Upper lobe of left lung (tissue), 6 donors: ENCODE measurements around the gene PRKCQ. TPM values are rescaled to one million over a fixed set of nuclear protein-coding genes. Genes with fewer than 3 reads are reported as not detected.

Experiments used
- ATAC-seq, 2 donors: fragments of 200-7000 bp; cut with Tn5 transposase; one replicate each; pipeline ENCODE4 v1.9.1; 2022; ENCODE audit warnings: mild to moderate bottlenecking in 2 of 2, moderate library complexity in 2 of 2; ENCODE audit not compliant: low FRiP score in 2 of 2
- DNase-seq, 2 donors: peaks; one replicate each; pipeline ENCODE4 v3.0.0-alpha.2; 2019 to 2020
- H3K27ac ChIP-seq, 4 donors: fragments of 200-600 bp; sonication (generic); one replicate each; pipeline ENCODE4 v1.5.1; 2016 to 2019
- H3K27me3 ChIP-seq, 4 donors: fragments of 200-600 bp; sonication (generic); one replicate each; pipeline ENCODE4 v1.5.1; 2017 to 2019
- H3K36me3 ChIP-seq, 4 donors: fragments of 200-600 bp; sonication (generic); one replicate each; pipeline ENCODE4 v1.5.1; 2016 to 2019
- H3K4me1 ChIP-seq, 4 donors: fragments of 200-600 bp; sonication (generic); one replicate each; pipeline ENCODE4 v1.5.1; 2018 to 2019
- H3K4me3 ChIP-seq, 4 donors: fragments of 200-600 bp; sonication (generic); one replicate each; pipeline ENCODE4 v1.5.1; 2017 to 2019; ENCODE audit warnings: mild to moderate bottlenecking in 2 of 4, moderate library complexity in 1 of 4
- H3K9me3 ChIP-seq, 4 donors: fragments of 200-600 bp; sonication (generic); one replicate each; pipeline ENCODE4 v1.5.1; 2018 to 2019
- EP300 ChIP-seq, 4 donors: sonication (generic); formaldehyde crosslinking; IDR thresholded peaks; one replicate each; pipeline ENCODE4 v1.5.1; 2017; ENCODE audit warnings: antibody characterized with exemption in 4 of 4, control low read depth in 2 of 4
- POLR2A ChIP-seq, 4 donors: fragments of 450-650 bp; IDR thresholded peaks; one replicate each; pipeline ENCODE4 v1.5.1; 2016 to 2017; ENCODE audit warnings: antibody characterized with exemption in 4 of 4, mild to moderate bottlenecking in 2 of 4
- POLR2AphosphoS5 ChIP-seq, 2 donors: sonication (generic); formaldehyde crosslinking; IDR thresholded peaks; one replicate each; pipeline ENCODE4 v1.5.1; 2017; ENCODE audit warnings: antibody characterized with exemption in 2 of 2
- WGBS, 2 donors: methylation state at CpG; one replicate each; pipeline ENCODE4 v1.1.5; 2017 to 2018; 5-methylcytosine and 5-hydroxymethylcytosine counted together
- total RNA-seq, 6 donors: library from RNA; depleted of rRNA in 4 of 6; stranded (reverse); fragments of >200 nt in 4 of 6; gene quantifications; one replicate each; pipeline versions ENCODE4 v1.1.0 to v1.2.1, GENCODE V29; 2016 to 2021
- TF ChIP-seq, protein P1 (sequence below), 6 experiments: fragments of 450-650 bp in 4 of 6; fragments of 200-600 bp in 2 of 6; sonication (generic) in 2 of 6; IDR thresholded peaks; one replicate each; pipeline ENCODE4 v1.5.1; 2016 to 2019; ENCODE audit warnings: antibody characterized with exemption in 6 of 6
- donor health status: DM: no; HTN: no; CAD: no; lungs with moderate emphysema.
- donor health status: DM: no; HTN: yes; CAD: no; lungs with severe emphysema.

The PRKCQ gene
- total RNA-seq, 6 donors from 2014 or later, result 6.5 to 16.8 (median 11.2) TPM

DNA sequence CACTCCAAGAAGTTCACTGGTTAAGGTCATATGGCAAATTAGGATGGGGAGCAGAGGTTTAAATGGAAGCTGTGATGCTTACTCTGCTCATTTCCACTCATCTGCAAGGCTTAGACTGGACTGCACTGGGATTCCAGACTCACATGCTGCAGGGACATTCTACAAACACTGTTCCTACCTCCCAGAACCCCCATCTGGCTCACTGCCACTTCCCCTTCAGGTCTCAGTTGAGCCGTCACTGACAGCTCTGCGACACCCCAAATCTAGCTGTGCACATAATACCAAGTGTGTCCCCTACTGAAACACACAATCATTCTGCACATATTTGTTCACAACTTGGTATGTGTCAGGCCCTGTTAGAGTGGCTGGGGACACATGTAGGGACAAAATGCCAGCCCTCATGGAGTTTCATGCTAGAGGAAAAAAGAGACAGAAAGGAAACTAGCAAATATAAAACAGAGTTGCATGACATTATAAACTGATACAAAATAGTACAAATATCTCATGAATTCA is 5.4 kb downstream of the PRKCQ start:
- H3K27me3 ChIP-seq, result peaks cover 0 to under 1% (median 0%) of the 10 kb centered on the region in 4 donors
- H3K27ac ChIP-seq, result no peak overlapping the region
- peaks cover 0 to 3% (median under 1%) of the 10 kb centered on the region in 4 donors for H3K4me1 ChIP-seq
- no peak overlapping the region for H3K4me3 ChIP-seq
- no peaks in the 10 kb centered on the region for H3K36me3 ChIP-seq
- no peak for TF ChIP-seq POLR2A (IDR thresholded peaks at IDR 0.05)
- TF ChIP-seq, protein P1, sequence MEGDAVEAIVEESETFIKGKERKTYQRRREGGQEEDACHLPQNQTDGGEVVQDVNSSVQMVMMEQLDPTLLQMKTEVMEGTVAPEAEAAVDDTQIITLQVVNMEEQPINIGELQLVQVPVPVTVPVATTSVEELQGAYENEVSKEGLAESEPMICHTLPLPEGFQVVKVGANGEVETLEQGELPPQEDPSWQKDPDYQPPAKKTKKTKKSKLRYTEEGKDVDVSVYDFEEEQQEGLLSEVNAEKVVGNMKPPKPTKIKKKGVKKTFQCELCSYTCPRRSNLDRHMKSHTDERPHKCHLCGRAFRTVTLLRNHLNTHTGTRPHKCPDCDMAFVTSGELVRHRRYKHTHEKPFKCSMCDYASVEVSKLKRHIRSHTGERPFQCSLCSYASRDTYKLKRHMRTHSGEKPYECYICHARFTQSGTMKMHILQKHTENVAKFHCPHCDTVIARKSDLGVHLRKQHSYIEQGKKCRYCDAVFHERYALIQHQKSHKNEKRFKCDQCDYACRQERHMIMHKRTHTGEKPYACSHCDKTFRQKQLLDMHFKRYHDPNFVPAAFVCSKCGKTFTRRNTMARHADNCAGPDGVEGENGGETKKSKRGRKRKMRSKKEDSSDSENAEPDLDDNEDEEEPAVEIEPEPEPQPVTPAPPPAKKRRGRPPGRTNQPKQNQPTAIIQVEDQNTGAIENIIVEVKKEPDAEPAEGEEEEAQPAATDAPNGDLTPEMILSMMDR (IDR thresholded peaks at IDR 0.05), result no peak
- TF ChIP-seq POLR2AphosphoS5 (IDR thresholded peaks at IDR 0.05), result no peak
- TF ChIP-seq EP300 (IDR thresholded peaks at IDR 0.05), result no peak
- WGBS, 2 donors, result 53% methylated on average over 2 of the region's 2 CpGs
- DNase-seq (no peak), ATAC-seq (no peak)
- no peaks in the 10 kb centered on the region for H3K9me3 ChIP-seq

DNA sequence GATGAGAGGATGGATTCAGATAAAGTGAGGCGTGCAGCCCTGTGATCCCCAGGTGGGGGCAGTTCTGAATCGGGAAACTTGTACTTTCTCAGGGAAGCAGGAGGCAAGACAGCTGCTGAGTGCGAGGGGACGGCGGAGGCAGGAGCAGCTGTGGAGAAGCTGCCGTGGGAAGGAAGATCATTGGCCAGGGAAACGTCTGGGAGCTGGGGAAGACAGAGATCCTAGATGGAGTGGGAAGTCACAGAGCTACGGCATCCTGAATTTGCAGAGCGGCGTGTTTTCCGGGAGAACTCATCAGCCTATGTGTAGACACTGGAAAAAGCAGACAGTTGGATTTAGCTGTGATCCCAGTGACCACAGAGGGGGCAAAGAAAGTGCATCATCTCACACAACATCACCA is 9.2 kb downstream of the PRKCQ start:
- Histone ChIP-seq H3K36me3 (no peaks in the 10 kb centered on the region), H3K4me1 (peaks cover 0 to 6% (median 2%) of the 10 kb centered on the region in 4 donors), H3K4me3 (no peak overlapping the region), H3K27me3 (no peaks in the 10 kb centered on the region), H3K9me3 (no peaks in the 10 kb centered on the region), H3K27ac (no peak overlapping the region)
- DNase-seq (no peak), ATAC-seq (no peak)
- WGBS, 2 donors, result 91% methylated on average over 11 of the region's 11 CpGs
- TF ChIP-seq POLR2A (IDR thresholded peaks at IDR 0.05) (no peak), POLR2AphosphoS5 (IDR thresholded peaks at IDR 0.05) (no peak), EP300 (IDR thresholded peaks at IDR 0.05) (no peak)
- TF ChIP-seq, protein P1 (IDR thresholded peaks at IDR 0.05), result no peak

DNA sequence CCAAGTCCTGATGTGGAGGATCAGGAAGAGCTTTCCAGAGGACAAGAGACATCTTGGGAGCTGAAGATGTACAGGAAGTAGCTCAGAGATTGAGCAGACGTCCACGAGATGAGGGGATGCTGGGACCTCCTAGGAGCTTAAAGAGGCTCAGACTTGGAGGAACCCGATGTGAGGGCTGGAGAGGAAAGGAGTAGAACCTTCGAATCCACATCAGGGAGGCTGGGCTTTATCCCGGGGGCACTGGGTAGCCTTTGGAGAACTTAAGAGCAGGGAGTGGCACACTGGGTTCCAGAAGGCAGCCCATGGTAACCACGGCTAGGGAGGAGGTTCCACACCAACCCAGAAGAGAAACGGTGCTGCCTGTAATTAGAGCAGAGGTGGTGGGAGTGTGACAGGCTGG is 10.8 kb downstream of the PRKCQ start:
- no peaks in the 10 kb centered on the region for H3K9me3 ChIP-seq
- no peak for ATAC-seq
- TF ChIP-seq POLR2AphosphoS5 (IDR thresholded peaks at IDR 0.05) (no peak), POLR2A (IDR thresholded peaks at IDR 0.05) (no peak), EP300 (IDR thresholded peaks at IDR 0.05) (no peak)
- TF ChIP-seq, protein P1 (IDR thresholded peaks at IDR 0.05), result no peak
- no peak overlapping the region for H3K27ac ChIP-seq
- H3K4me3 ChIP-seq, result no peak overlapping the region
- H3K27me3 ChIP-seq, result no peaks in the 10 kb centered on the region
- H3K36me3 ChIP-seq, result no peaks in the 10 kb centered on the region
- WGBS, 2 donors, result 67 to 78% methylated on average over 7 of the region's 7 CpGs
- H3K4me1 ChIP-seq, result peaks cover 0 to 21% (median 11%) of the 10 kb centered on the region in 4 donors
- no peak for DNase-seq

DNA sequence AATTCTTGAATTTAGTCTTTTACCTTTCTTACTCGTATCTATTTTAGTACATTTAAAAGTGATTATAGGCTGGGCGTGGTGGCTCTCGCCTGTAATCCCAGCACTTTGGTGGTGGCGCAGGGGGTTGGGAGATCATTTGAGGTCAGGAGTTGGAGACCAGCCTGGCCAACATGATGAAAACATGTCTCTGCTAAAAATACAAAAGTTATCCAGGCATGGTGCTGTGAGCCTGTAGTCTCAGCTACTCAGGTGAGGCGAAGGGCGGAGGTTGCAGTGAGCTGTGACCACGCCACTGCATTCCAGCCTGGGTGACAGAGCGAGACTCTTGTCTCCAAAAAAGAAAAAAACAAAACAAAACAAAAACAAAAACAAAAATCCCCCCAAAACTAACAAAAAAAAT is 12.2 kb downstream of the PRKCQ start:
- Histone ChIP-seq H3K9me3 (no peaks in the 10 kb centered on the region), H3K4me1 (peaks cover 0 to 33% (median 23%) of the 10 kb centered on the region in 4 donors), H3K36me3 (no peaks in the 10 kb centered on the region), H3K27me3 (no peaks in the 10 kb centered on the region), H3K27ac (no peak overlapping the region), H3K4me3 (no peak overlapping the region)
- DNase-seq, result no peak
- ATAC-seq, result no peak
- TF ChIP-seq POLR2A (IDR thresholded peaks at IDR 0.05) (no peak), POLR2AphosphoS5 (IDR thresholded peaks at IDR 0.05) (no peak), EP300 (IDR thresholded peaks at IDR 0.05) (no peak)
- TF ChIP-seq, protein P1 (IDR thresholded peaks at IDR 0.05), result no peak
- WGBS, 2 donors, result 89 to 92% methylated on average over 8 of the region's 8 CpGs

DNA sequence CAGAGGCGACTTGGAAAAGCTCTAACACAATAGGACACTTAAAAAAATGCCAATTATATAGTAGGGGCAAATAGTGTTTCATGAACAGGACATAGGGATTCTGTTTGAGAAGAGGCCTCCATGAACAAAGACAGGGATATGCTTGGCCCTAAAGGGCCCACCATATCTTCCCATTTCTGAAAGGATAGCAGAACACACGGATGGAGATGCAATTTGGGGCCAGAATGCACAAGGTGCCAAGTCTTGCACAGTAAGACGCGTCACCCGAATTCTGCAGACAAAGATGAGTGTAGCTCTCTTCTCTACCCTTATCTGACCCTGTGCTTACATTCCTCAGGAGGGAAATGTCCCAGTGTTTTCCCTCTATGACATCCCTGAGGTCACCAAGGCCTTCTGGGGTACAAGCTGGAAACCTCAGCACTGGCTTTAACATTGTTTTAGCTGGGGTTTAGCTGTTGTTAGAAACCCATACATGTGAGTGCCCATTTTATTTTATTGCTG is 12.8 kb downstream of the PRKCQ start:
- no peak overlapping the region for H3K27ac ChIP-seq
- DNase-seq (no peak), ATAC-seq (no peak)
- no peaks in the 10 kb centered on the region for H3K36me3 ChIP-seq
- no peak overlapping the region for H3K4me3 ChIP-seq
- no peaks in the 10 kb centered on the region for H3K27me3 ChIP-seq
- H3K9me3 ChIP-seq, result no peaks in the 10 kb centered on the region
- peaks cover 0 to 39% (median 24%) of the 10 kb centered on the region in 4 donors for H3K4me1 ChIP-seq
- TF ChIP-seq POLR2AphosphoS5 (IDR thresholded peaks at IDR 0.05) (no peak), EP300 (IDR thresholded peaks at IDR 0.05) (no peak), POLR2A (IDR thresholded peaks at IDR 0.05) (no peak)
- TF ChIP-seq, protein P1 (IDR thresholded peaks at IDR 0.05), result no peak
- WGBS, 2 donors, result 86 to 90% methylated on average over 5 of the region's 5 CpGs
